OCI-LY7 (cell line): Measurements from ENCODE around the gene GDF10.

Source experiments
- EZH2phosphoT487 ChIP-seq: fragments of 200-600 bp; sonication (generic); IDR thresholded peaks from 2 replicates; pipeline ENCODE4 v1.6.1; 2018; ENCODE audit warnings: low read depth, borderline replicate concordance, mild to moderate bottlenecking, mixed run types, antibody characterized with exemption, low read length, moderate library complexity, mixed read lengths
- TF ChIP-seq, protein P1 (sequence below): fragments of 200-600 bp; sonication (generic); conservative IDR thresholded peaks from 2 replicates; pipeline ENCODE4 v1.5.1; 2014; ENCODE audit warnings: mild to moderate bottlenecking, antibody characterized with exemption, low read length, moderate library complexity, mixed read lengths

- TF ChIP-seq, protein P1, sequence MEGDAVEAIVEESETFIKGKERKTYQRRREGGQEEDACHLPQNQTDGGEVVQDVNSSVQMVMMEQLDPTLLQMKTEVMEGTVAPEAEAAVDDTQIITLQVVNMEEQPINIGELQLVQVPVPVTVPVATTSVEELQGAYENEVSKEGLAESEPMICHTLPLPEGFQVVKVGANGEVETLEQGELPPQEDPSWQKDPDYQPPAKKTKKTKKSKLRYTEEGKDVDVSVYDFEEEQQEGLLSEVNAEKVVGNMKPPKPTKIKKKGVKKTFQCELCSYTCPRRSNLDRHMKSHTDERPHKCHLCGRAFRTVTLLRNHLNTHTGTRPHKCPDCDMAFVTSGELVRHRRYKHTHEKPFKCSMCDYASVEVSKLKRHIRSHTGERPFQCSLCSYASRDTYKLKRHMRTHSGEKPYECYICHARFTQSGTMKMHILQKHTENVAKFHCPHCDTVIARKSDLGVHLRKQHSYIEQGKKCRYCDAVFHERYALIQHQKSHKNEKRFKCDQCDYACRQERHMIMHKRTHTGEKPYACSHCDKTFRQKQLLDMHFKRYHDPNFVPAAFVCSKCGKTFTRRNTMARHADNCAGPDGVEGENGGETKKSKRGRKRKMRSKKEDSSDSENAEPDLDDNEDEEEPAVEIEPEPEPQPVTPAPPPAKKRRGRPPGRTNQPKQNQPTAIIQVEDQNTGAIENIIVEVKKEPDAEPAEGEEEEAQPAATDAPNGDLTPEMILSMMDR = no peak
- no peak for TF ChIP-seq EZH2phosphoT487
These were observed 45.4 kb upstream of the GDF10 start for GRCh38 chr10:47254611-47255010.
